HCT116 (cell line): Measurements from ENCODE around the gene DCTD. TPM values are rescaled to one million over a fixed set of nuclear protein-coding genes. Genes with fewer than 3 reads are reported as not detected.

Source experiments
- ATAC-seq: fragments of 200-7000 bp; cut with Tn5 transposase; 2 replicates; pipeline ENCODE4 v1.9.1; 2020; ENCODE audit warnings: mild to moderate bottlenecking, moderate library complexity
- BruUV-seq: library from RNA; stranded (reverse); fragments of 400-500 nt; replicated peaks from 2 replicates; lab custom pipeline; 2021; lab: Mats Ljungman, UMichigan
- CTCF ChIA-PET: fragments of 300-600 bp; sonication (Branson Sonifier 250); formaldehyde crosslinking; loops from one replicate; lab custom pipeline; 2021; ENCODE audit warnings: antibody characterized with exemption; lab: Charles Lee
- POLR2A ChIA-PET: fragments of 300-600, 350-600 bp; sonication (Branson Sonifier 250); formaldehyde crosslinking; loops from one replicate; lab custom pipeline; 2021; ENCODE audit warnings: antibody characterized with exemption; lab: Charles Lee
- RAD21 ChIA-PET, 2 experiments: fragments of 300-600 bp; sonication (Branson Sonifier 250); formaldehyde crosslinking; loops; one replicate each; lab custom pipeline; 2023; ENCODE audit warnings: low total read pairs in 2 of 2; ENCODE audit not compliant: uncharacterized antibody in 2 of 2, unreplicated experiment in 2 of 2, low non-redundant PET in 1 of 2; lab: Charles Lee
- DNase-seq: peaks from one replicate; pipeline ENCODE4 v3.0.0-alpha.2; 2010; ENCODE audit warnings: low read depth, low spot score
- H2AFZ ChIP-seq: fragments of 200-600 bp; shearing (Covaris generic), sonication (generic); 2 replicates; pipeline ENCODE4 v1.6.1; 2017; ENCODE audit warnings: low read depth, mixed run types, mixed read lengths, antibody characterized with exemption, low read length; ENCODE audit not compliant: poor library complexity, severe bottlenecking
- H3K27ac ChIP-seq: 2 replicates; pipeline ENCODE4 v1.5.1; 2012; ENCODE audit warnings: low read depth, low read length
- H3K27me3 ChIP-seq: fragments of 200-600 bp; sonication (generic); 2 replicates; pipeline ENCODE4 v1.6.1; 2016; ENCODE audit warnings: mixed run types, low read length, mixed read lengths; ENCODE audit not compliant: insufficient read depth
- H3K36me3 ChIP-seq, 2 experiments: fragments of 200-500 bp in 1 of 2; fragments of 200-600 bp in 1 of 2; sonication (Bioruptor generic) in 1 of 2; sonication (generic) in 1 of 2; 2 replicates each; pipeline versions ENCODE4 v1.5.1 to v1.6.1; 2014 to 2016; ENCODE audit warnings: low read length in 2 of 2, inconsistent platforms in 1 of 2, mixed read lengths in 1 of 2, mixed run types in 1 of 2; ENCODE audit not compliant: insufficient read depth in 2 of 2, control insufficient read depth in 1 of 2
- H3K4me1 ChIP-seq, 2 experiments: fragments of 200-600 bp in 1 of 2; sonication (generic) in 1 of 2; 2 replicates each; pipeline versions ENCODE4 v1.5.1 to v1.6.1; 2012 to 2017; ENCODE audit warnings: low read length in 2 of 2, inconsistent platforms in 1 of 2, mild to moderate bottlenecking in 1 of 2, mixed read lengths in 1 of 2, mixed run types in 1 of 2, moderate library complexity in 1 of 2; ENCODE audit not compliant: insufficient read depth in 2 of 2, control insufficient read depth in 1 of 2
- H3K4me2 ChIP-seq: fragments of 200-600 bp; sonication (generic); 2 replicates; pipeline ENCODE4 v1.6.1; 2017; ENCODE audit warnings: mixed run types, low read length, mixed read lengths
- H3K4me3 ChIP-seq, 2 experiments: fragments of 200-600 bp in 1 of 2; sonication (generic) in 1 of 2; replicated peaks in 1 of 2; 2 replicates each; pipeline ENCODE4 v1.5.1; 2011 to 2016; ENCODE audit warnings: low read length in 2 of 2, control low read depth in 1 of 2, low read depth in 1 of 2, mild to moderate bottlenecking in 1 of 2, mixed read lengths in 1 of 2, mixed run types in 1 of 2
- H3K79me2 ChIP-seq: fragments of 200-600 bp; sonication (generic); 2 replicates; pipeline ENCODE4 v1.6.1; 2017; ENCODE audit warnings: mild to moderate bottlenecking, mixed run types, low read length, moderate library complexity, mixed read lengths; ENCODE audit not compliant: insufficient read depth
- H3K9ac ChIP-seq: fragments of 200-600 bp; sonication (generic); 2 replicates; pipeline ENCODE4 v1.6.1; 2016; ENCODE audit warnings: low read length, mixed read lengths
- H3K9me2 ChIP-seq: fragments of 200-600 bp; sonication (generic), shearing (Covaris generic); 2 replicates; pipeline ENCODE4 v1.6.1; 2017; ENCODE audit warnings: mixed run types, mild to moderate bottlenecking, moderate library complexity; ENCODE audit not compliant: insufficient read depth
- H3K9me3 ChIP-seq, 2 experiments: fragments of 200-500 bp in 1 of 2; fragments of 200-600 bp in 1 of 2; sonication (Bioruptor generic) in 1 of 2; sonication (generic) in 1 of 2; 2 replicates each; pipeline ENCODE4 v1.6.1; 2014 to 2017; ENCODE audit warnings: low read length in 2 of 2, mixed read lengths in 2 of 2, inconsistent platforms in 1 of 2, low read depth in 1 of 2, mild to moderate bottlenecking in 1 of 2, mixed run types in 1 of 2, moderate library complexity in 1 of 2; ENCODE audit not compliant: control insufficient read depth in 1 of 2, insufficient read depth in 1 of 2
- H4K20me1 ChIP-seq: fragments of 200-600 bp; sonication (generic), shearing (Covaris generic); 2 replicates; pipeline ENCODE4 v1.6.1; 2017; ENCODE audit warnings: mixed run types, mild to moderate bottlenecking, moderate library complexity; ENCODE audit not compliant: insufficient read depth
- CBX3 ChIP-seq: IDR thresholded peaks from 2 replicates; pipeline ENCODE4 v1.6.1; 2012; ENCODE audit warnings: low read depth
- EGR1 ChIP-seq: IDR thresholded peaks from 2 replicates; pipeline ENCODE4 v1.6.1; 2012; ENCODE audit warnings: low read depth
- FOSL1 ChIP-seq: IDR thresholded peaks from 2 replicates; pipeline ENCODE4 v1.6.1; 2012; ENCODE audit warnings: low read depth
- JUND ChIP-seq: IDR thresholded peaks from 2 replicates; pipeline ENCODE4 v1.6.1; 2012
- intact Hi-C: fragments of 100-400 bp; cut with micrococcal nuclease; formaldehyde crosslinking; loops from 2 replicates; pipeline ENCODE4 v1.10.0; 2022
- total RNA-seq: library from RNA; stranded (reverse); gene quantifications from one replicate; pipeline ENCODE4 v1.2.1, GENCODE V29; 2021; ENCODE audit not compliant: unreplicated experiment

Gene DCTD
- total RNA-seq, 1 experiment from 2014 or later: 96.3 TPM

DNA sequence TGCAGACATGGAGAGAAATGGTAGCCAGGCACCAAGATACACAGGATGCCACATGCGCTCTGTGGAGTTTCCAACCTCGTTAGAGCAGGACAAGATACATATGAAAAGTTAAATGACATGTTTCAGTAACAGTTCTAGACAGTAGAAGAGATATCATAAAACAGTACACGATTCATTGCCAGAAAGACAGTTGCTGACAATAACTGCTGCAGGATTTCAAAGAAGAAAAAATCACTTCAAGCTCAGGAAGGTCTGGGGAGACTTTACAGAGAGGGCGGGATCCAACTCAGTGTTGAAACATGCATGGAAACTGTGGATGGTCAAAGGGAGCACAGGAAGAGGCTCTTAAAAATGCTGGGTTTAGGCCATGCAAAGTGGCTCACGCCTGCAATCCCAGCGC, 31.0 kb downstream of the DCTD start:
- no TSS peak for BruUV-seq

DNA sequence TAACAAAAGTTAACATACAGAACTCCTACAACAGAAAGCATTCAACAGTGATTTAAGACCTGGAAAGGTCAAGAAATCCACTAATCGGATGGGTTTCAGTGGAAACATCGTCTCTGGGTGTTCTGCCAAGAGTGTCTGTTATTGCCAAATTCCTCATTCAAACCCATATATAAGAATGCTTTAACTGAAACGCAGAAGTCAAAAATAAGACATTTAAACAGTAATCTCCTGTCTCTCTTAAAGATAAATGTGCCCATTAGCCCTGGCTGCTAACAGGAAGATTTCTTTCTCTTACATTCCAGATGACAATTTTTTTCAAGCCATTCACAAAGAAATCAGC, 31.5 kb downstream of the DCTD start:
- Histone ChIP-seq H4K20me1 (no peaks in the 10 kb centered on the region), H3K4me2 (no peak overlapping the region), H2AFZ (no peak overlapping the region), H3K27me3 (no peaks in the 10 kb centered on the region), H3K79me2 (no peaks in the 10 kb centered on the region), H3K27ac (no peak overlapping the region), H3K36me3 (peaks cover 6 to 57% of the 10 kb centered on the region in 2 experiments), H3K9me2 (no peaks in the 10 kb centered on the region), H3K9me3 (peaks cover 15 to 16% of the 10 kb centered on the region in 2 experiments; a peak in 3 of 4 replicates), H3K4me1 (no peaks in the 10 kb centered on the region)
- CTCF ChIA-PET: no interaction called here
- DNase-seq: no peak
- RAD21 ChIA-PET: no interaction called here
- no peak for ATAC-seq
- POLR2A ChIA-PET: no interaction called here
- intact Hi-C loops: no loop called here
- TF ChIP-seq EGR1: no peak
- no peak for TF ChIP-seq JUND
- TF ChIP-seq, all 23 proteins: peak for 0
- no TSS peak for BruUV-seq
- H3K4me3 ChIP-seq: no peak overlapping the region
- H3K9ac ChIP-seq: no peak overlapping the region

More for the DNA sequence above, 31.0 kb downstream of the DCTD start:
- Histone ChIP-seq H3K4me3 (no peak overlapping the region), H3K27me3 (no peaks in the 10 kb centered on the region), H4K20me1 (no peaks in the 10 kb centered on the region), H3K4me1 (no peaks in the 10 kb centered on the region), H2AFZ (no peak overlapping the region), H3K4me2 (no peak overlapping the region), H3K36me3 (peaks cover 6 to 62% of the 10 kb centered on the region in 2 experiments), H3K27ac (no peak overlapping the region), H3K9ac (no peak overlapping the region), H3K9me2 (no peaks in the 10 kb centered on the region), H3K79me2 (no peaks in the 10 kb centered on the region), H3K9me3 (peaks cover 15 to 16% of the 10 kb centered on the region in 2 experiments; a peak in 3 of 4 replicates)
- intact Hi-C loops: no loop called here
- CTCF ChIA-PET: no interaction called here
- TF ChIP-seq CBX3 (no peak), FOSL1 (no peak), JUND (no peak)
- POLR2A ChIA-PET: no interaction called here
- RAD21 ChIA-PET: no interaction called here
- ATAC-seq: no peak
- DNase-seq: no peak
